Measurements from ENCODE around the gene RPH3AL. TPM values are rescaled to one million over a fixed set of nuclear protein-coding genes. Genes with fewer than 3 reads are reported as not detected.

RPH3AL gene
- total and polyA plus RNA-seq, 2 of the 8 experiments (the other 6 are each of a cell fraction or from before 2014, with no cell fraction given) = 5.6 to 5.8 TPM

GRCh38 chr17:279776-280175, 72.8 kb downstream of the RPH3AL start (continued):
- no peak for TF ChIP-seq CTCF (IDR thresholded peaks at IDR 0.05; ENCODE audit: control extremely low read depth in 1 of 3, insufficient read depth in 1 of 3, low read depth in 1 of 3, low read length in 3 of 3)

Measured in H1 (cell line).